Fibroblast of mammary gland (primary cell): Measurements from ENCODE around the gene APOBR.
"Not testable (repeated sequence)": the region's sequence is repeated elsewhere in the genome, so short reads cannot be mapped to it uniquely, and the experiment has no call there.

Experiments
- DNase-seq: peaks from one replicate; pipeline ENCODE4 v3.0.0-alpha.2; 2010; ENCODE audit warnings: low read depth
- H3K4me3 ChIP-seq: 2 replicates; pipeline ENCODE4 v1.5.1; 2011; ENCODE audit warnings: low read depth, mild to moderate bottlenecking, low read length, moderate library complexity; ENCODE audit not compliant: control insufficient read depth
- CTCF ChIP-seq: conservative IDR thresholded peaks from 2 replicates; pipeline ENCODE4 v1.5.1; 2011; ENCODE audit warnings: low read depth, low read length, inconsistent platforms; ENCODE audit not compliant: control insufficient read depth, insufficient read depth

APOBR gene

GRCh38 chr16:28494121-28494851, at the start of gene APOBR:
Gene APOBR, plus strand, starts transcription at chr16:28494643. Its CDS starts 39 bp downstream, at chr16:28494682.
- no peak for DNase-seq
- no peak for TF ChIP-seq CTCF
- no peak within 1 kb of the TSS for H3K4me3 ChIP-seq

GRCh38 chr16:28446388-28446787, 48.1 kb upstream of the APOBR start:
- not testable (repeated sequence) for DNase-seq, H3K4me3 ChIP-seq

- not testable (repeated sequence) for H3K4me3 ChIP-seq, DNase-seq
Observed at GRCh38 chr16:28447081-28447480, 47.4 kb upstream of the APOBR start.

- no peak for TF ChIP-seq CTCF
- no peak overlapping the region for H3K4me3 ChIP-seq
- peak; percentile 16 for DNase-seq
Observed at GRCh38 chr16:28473714-28474265, 20.7 kb upstream of the APOBR start.

- H3K4me3 ChIP-seq = no peak overlapping the region
- DNase-seq = no peak
- TF ChIP-seq CTCF = no peak
Observed at GRCh38 chr16:28475221-28475620, 19.2 kb upstream of the APOBR start.

GRCh38 chr16:28477311-28477920, 17.0 kb upstream of the APOBR start:
- no peak for DNase-seq
- no peak overlapping the region for H3K4me3 ChIP-seq
- no peak for TF ChIP-seq CTCF

GRCh38 chr16:28478506-28479180, 15.8 kb upstream of the APOBR start:
- no peak overlapping the region for H3K4me3 ChIP-seq
- DNase-seq = no peak
- no peak for TF ChIP-seq CTCF
